ENCODE measurements around the gene RPS14. TPM values are rescaled to one million over a fixed set of nuclear protein-coding genes. Genes with fewer than 3 reads are reported as not detected.

Gene RPS14
- polyA plus RNA-seq, 6 donors from 2014 or later: 4,594 to 6,671 (median 5,653) TPM

DNA sequence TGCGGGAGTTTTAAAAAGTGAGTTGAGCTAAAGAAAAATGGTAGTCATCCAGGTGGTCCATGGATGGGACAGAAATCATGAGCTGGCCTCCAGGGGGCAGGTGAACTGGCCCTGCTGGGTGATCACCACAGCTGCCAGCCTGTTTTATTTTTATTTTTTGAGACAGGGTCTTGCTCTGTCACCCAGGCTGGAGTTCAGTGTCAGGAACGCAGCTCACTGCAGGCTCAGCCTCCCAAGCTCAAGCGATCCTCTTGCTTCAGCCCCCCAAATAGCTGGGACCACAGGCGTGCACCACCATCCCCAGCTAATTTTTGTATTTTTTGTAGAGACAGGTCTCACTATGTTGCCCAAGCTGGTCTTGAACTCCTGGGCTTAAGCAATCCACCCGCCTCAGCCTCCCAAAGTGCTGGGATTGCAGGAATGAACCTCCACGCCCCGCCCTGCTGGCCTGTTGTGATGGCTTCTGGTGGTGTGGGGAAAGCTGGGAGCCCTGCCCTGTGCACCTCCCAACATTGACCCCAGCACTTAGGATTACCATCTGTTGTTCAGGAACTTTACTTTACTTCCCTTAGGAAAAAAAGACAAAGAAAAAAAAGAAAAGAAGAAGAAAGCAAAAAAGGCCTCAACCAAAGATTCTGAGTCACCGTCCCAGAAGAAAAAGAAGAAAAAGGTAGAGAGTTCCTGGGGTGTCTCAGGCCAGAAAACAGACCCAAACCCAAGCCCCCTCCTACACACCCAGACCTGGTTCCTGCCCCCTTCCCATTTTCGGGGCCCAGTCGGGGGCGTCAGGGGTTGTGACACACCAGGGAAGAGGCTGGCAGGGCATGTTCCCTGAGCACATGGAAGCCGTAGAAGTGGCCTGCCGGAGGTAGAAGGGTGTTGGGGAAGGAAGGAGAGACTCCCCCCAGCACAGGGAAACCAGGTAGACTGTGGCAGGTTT is 51.5 kb downstream of the RPS14 start:
- peak in 1 of 2 donors; percentile 0 for ATAC-seq (ENCODE audit: low read depth in 2 of 2)
- Mint-ChIP-seq H3K4me1 (peaks cover 50 to 72% (median 53%) of the 10 kb centered on the region in 3 donors), H3K9me3 (peaks cover 0 to 17% (median 0%) of the 10 kb centered on the region in 7 donors), H3K36me3 (peaks cover 25 to 29% of the 10 kb centered on the region in 2 donors), H3K4me3 (peak overlapping the region in 7 of 8 donors; percentile 53 to 96 (median 80)), H3K27ac (peak overlapping the region; percentile 94 to 100 (median 98)), H3K27me3 (peaks cover 0 to 13% (median 0%) of the 10 kb centered on the region in 3 donors)
- DNase-seq: peak; percentile 64

GRCh38 chr5:150397146-150397781 is 52.3 kb downstream of the RPS14 start:
- Mint-ChIP-seq H3K4me3 (peak overlapping the region in 6 of 8 donors; percentile 20 to 96 (median 75)), H3K36me3 (peaks cover 19 to 21% of the 10 kb centered on the region in 2 donors), H3K4me1 (peaks cover 43 to 64% (median 48%) of the 10 kb centered on the region in 3 donors), H3K9me3 (peaks cover 0 to 13% (median 0%) of the 10 kb centered on the region in 7 donors), H3K27me3 (peaks cover 0 to 13% (median 0%) of the 10 kb centered on the region in 3 donors), H3K27ac (peak overlapping the region; percentile 82 to 100 (median 98))
- ATAC-seq (ENCODE audit: low read depth in 2 of 2) (no peak), DNase-seq (peak; percentile 65)

GRCh38 chr5:150396267-150396666 is 53.3 kb downstream of the RPS14 start:
- peaks cover 0 to 12% (median 0%) of the 10 kb centered on the region in 7 donors for H3K9me3 Mint-ChIP-seq
- ATAC-seq (ENCODE audit: low read depth in 2 of 2) (no peak), DNase-seq (peak; percentile 51)
- H3K36me3 Mint-ChIP-seq: peaks cover 14 to 20% of the 10 kb centered on the region in 2 donors
- H3K4me1 Mint-ChIP-seq: peaks cover 36 to 58% (median 41%) of the 10 kb centered on the region in 3 donors
- peak overlapping the region; percentile 34 to 100 (median 98) for H3K27ac Mint-ChIP-seq
- peaks cover 0 to 9% (median 0%) of the 10 kb centered on the region in 3 donors for H3K27me3 Mint-ChIP-seq
- H3K4me3 Mint-ChIP-seq: peak overlapping the region in 6 of 8 donors; percentile 5 to 96 (median 74)

- peak overlapping the region in 5 of 6 donors; percentile 2 to 100 (median 95) for H3K27ac Mint-ChIP-seq
- DNase-seq (peak; percentile 35), ATAC-seq (ENCODE audit: low read depth in 2 of 2) (no peak)
- peak overlapping the region in 3 of 8 donors; percentile 23 to 96 (median 53) for H3K4me3 Mint-ChIP-seq
- H3K4me1 Mint-ChIP-seq: peaks cover 31 to 52% (median 36%) of the 10 kb centered on the region in 3 donors
- peaks cover 0 to 6% (median 0%) of the 10 kb centered on the region in 3 donors for H3K27me3 Mint-ChIP-seq
- H3K36me3 Mint-ChIP-seq: peaks cover 9 to 20% of the 10 kb centered on the region in 2 donors
- peaks cover 0 to 12% (median 0%) of the 10 kb centered on the region in 7 donors for H3K9me3 Mint-ChIP-seq
These were observed 53.9 kb downstream of the RPS14 start for GRCh38 chr5:150395688-150395975.

GRCh38 chr5:150394912-150395687 is 54.4 kb downstream of the RPS14 start:
- peaks cover 0 to 9% (median 0%) of the 10 kb centered on the region in 7 donors for H3K9me3 Mint-ChIP-seq
- DNase-seq (peak; percentile 47), ATAC-seq (ENCODE audit: low read depth in 2 of 2) (no peak)
- H3K36me3 Mint-ChIP-seq: peaks cover 9 to 15% of the 10 kb centered on the region in 2 donors
- peaks cover 26 to 47% (median 31%) of the 10 kb centered on the region in 3 donors for H3K4me1 Mint-ChIP-seq
- peaks cover 0 to 6% (median 0%) of the 10 kb centered on the region in 3 donors for H3K27me3 Mint-ChIP-seq
- peak overlapping the region in 5 of 8 donors; percentile 2 to 96 (median 43) for H3K4me3 Mint-ChIP-seq
- peak overlapping the region; percentile 31 to 100 (median 74) for H3K27ac Mint-ChIP-seq

DNA sequence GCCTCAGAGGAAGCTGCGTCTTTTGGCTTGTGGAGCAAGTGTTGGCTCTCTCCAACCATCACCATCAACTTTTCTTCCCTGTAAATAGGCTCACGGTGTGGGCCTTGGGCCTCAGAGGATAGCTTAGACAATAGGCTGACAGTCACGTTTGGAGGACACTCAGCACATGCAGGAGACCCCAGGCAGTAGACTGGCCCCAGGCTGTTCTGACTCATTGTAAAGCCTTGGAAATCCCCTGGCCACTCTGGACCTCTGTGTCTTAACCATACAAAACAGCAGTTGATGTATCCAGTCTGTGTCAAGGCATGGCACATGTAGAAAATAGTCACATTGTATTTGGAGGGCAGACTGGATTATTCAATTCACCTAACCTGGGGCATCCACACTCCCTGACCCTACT is 55.4 kb downstream of the RPS14 start:
- Mint-ChIP-seq H3K36me3 (peaks cover 9 to 10% of the 10 kb centered on the region in 2 donors), H3K27ac (peak overlapping the region in 5 of 6 donors; percentile 21 to 100 (median 51)), H3K27me3 (peaks cover 0 to 6% (median 0%) of the 10 kb centered on the region in 3 donors), H3K4me3 (peak overlapping the region in 1 of 8 donors; percentile 96), H3K4me1 (peaks cover 17 to 37% (median 25%) of the 10 kb centered on the region in 3 donors), H3K9me3 (peaks cover 0 to 6% (median 0%) of the 10 kb centered on the region in 7 donors)
- peak; percentile 42 for DNase-seq
- ATAC-seq (ENCODE audit: low read depth in 2 of 2): no peak

DNA sequence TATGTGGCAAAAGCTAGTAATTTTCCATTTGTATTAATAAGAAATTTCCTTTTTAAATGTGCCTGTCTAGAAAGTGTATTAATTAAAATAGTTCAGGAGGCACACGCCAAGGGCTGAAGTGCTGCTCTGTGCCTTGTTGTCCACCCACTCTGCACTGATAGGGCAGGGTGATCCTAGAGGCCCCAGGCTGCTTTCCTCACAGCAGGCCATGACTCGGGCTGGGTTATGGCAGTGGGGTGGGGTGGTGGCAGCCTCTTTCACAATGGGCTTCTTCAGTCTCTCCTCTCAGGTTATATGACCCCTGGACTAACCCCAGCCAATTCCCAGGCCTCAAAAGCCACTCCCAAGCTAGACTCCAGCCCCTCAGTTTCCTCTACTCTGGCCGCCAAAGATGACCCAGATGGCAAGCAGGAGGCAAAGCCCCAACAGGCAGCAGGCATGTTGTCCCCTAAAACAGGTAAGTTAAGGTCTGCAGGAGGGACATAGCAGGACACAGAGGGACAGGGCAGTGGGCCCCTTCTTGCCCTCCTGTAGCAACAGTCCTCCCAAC is 56.4 kb downstream of the RPS14 start:
- Mint-ChIP-seq H3K4me3 (peak overlapping the region in 2 of 8 donors; percentile 47 to 96), H3K4me1 (peaks cover 10 to 28% (median 15%) of the 10 kb centered on the region in 3 donors), H3K27ac (peak overlapping the region; percentile 13 to 100 (median 89)), H3K36me3 (peaks cover 9 to 10% of the 10 kb centered on the region in 2 donors), H3K9me3 (no peaks in the 10 kb centered on the region), H3K27me3 (peaks cover 0 to 6% (median 0%) of the 10 kb centered on the region in 3 donors)
- no peak for ATAC-seq (ENCODE audit: low read depth in 2 of 2)
- DNase-seq: no peak

GRCh38 chr5:150392680-150393079 is 56.9 kb downstream of the RPS14 start:
- DNase-seq: no peak
- peak overlapping the region in 5 of 6 donors; percentile 33 to 100 (median 51) for H3K27ac Mint-ChIP-seq
- H3K27me3 Mint-ChIP-seq: peaks cover 0 to 6% (median 0%) of the 10 kb centered on the region in 3 donors
- H3K36me3 Mint-ChIP-seq: peaks cover 9 to 10% of the 10 kb centered on the region in 2 donors
- H3K4me1 Mint-ChIP-seq: peaks cover 9 to 25% (median 13%) of the 10 kb centered on the region in 3 donors
- ATAC-seq (ENCODE audit: low read depth in 2 of 2): no peak
- H3K4me3 Mint-ChIP-seq: peak overlapping the region in 2 of 8 donors; percentile 50 to 96
- no peaks in the 10 kb centered on the region for H3K9me3 Mint-ChIP-seq

Other genes with a start within 250 kb of the RPS14 start
- gene CAMK2A, start 160.0 kb downstream of the RPS14 start, polyA plus RNA-seq (ENCODE audit: low read depth in 6 of 6): not detected
- not detected for gene ARSI, start 146.8 kb downstream of the RPS14 start, polyA plus RNA-seq (ENCODE audit: low read depth in 6 of 6)
- 10 to 100 TPM in 2 of 6 donors, 1 to 10 TPM in 4; 5.1 to 31.2 (median 9.3) TPM for gene TCOF1, start 92.0 kb downstream of the RPS14 start, polyA plus RNA-seq (ENCODE audit: low read depth in 6 of 6)
- gene CD74, start 36.8 kb downstream of the RPS14 start, polyA plus RNA-seq (ENCODE audit: low read depth in 6 of 6): over 10,000 TPM; 22,737 to 35,313 (median 25,671) TPM
- 1 to 10 TPM in 2 of 6 donors, under 1 TPM in 4; 0.38 to 1.8 (median 0.73) TPM for gene NDST1, start 58.4 kb upstream of the RPS14 start, polyA plus RNA-seq (ENCODE audit: low read depth in 6 of 6)
- 1 to 10 TPM in 5 of 6 donors, under 1 TPM in 1; 0.75 to 1.9 (median 1.4) TPM for gene SYNPO, start 190.9 kb upstream of the RPS14 start, polyA plus RNA-seq (ENCODE audit: low read depth in 6 of 6)
- gene MYOZ3, start 211.5 kb upstream of the RPS14 start, polyA plus RNA-seq (ENCODE audit: low read depth in 6 of 6): under 1 TPM in 3 of 6 donors, not detected in 3; 0.11 to 0.20 (median 0.12) TPM